HepG2 (cell line): ENCODE measurements around the gene SAYSD1. TPM values are rescaled to one million over a fixed set of nuclear protein-coding genes. Genes with fewer than 3 reads are reported as not detected.

Source experiments
- CEBPG ChIP-seq: IDR thresholded peaks from 2 replicates; pipeline ENCODE4 v1.6.1; 2016
- CHD4 ChIP-seq: fragments of 200-600 bp; sonication (generic); IDR thresholded peaks from 2 replicates; pipeline ENCODE4 v1.7.0; 2017; ENCODE audit warnings: mild to moderate bottlenecking, low read length, borderline replicate concordance
- GPBP1L1 ChIP-seq: sonication (generic); formaldehyde crosslinking; IDR thresholded peaks from 2 replicates; pipeline ENCODE4 v1.5.0; 2020; ENCODE audit warnings: mild to moderate bottlenecking, missing genetic modification reagents
- IRF1 ChIP-seq: sonication (generic); formaldehyde crosslinking; IDR thresholded peaks from 2 replicates; pipeline ENCODE4 v1.4.0; 2020; ENCODE audit warnings: low read depth, mild to moderate bottlenecking, missing genetic modification reagents
- NR2F1 ChIP-seq, 2 experiments: fragments of 450-650 bp in 1 of 2; formaldehyde crosslinking in 1 of 2; IDR thresholded peaks; 2 replicates each; pipeline versions ENCODE4 v1.5.0 to v1.6.1; 2016 to 2020; ENCODE audit warnings: mild to moderate bottlenecking in 1 of 2, missing compliant biosample characterization in 1 of 2, missing genetic modification reagents in 1 of 2, moderate library complexity in 1 of 2
- RBM39 ChIP-seq: fragments of 200-400 bp; formaldehyde crosslinking; IDR thresholded peaks from one replicate; pipeline ENCODE4 v1.6.1; 2018; ENCODE audit warnings: antibody characterized with exemption, mild to moderate bottlenecking, low read depth, low read length; ENCODE audit not compliant: poor library complexity, severe bottlenecking
- REL ChIP-seq: sonication (generic); formaldehyde crosslinking; conservative IDR thresholded peaks from 2 replicates; pipeline ENCODE4 v1.8.0; 2022; ENCODE audit warnings: mild to moderate bottlenecking, missing genetic modification reagents, moderate library complexity
- SETDB1 ChIP-seq: sonication (generic); formaldehyde crosslinking; IDR thresholded peaks from 2 replicates; pipeline ENCODE4 v1.5.1; 2020; ENCODE audit warnings: missing genetic modification reagents, mild to moderate bottlenecking, borderline replicate concordance
- TAF1 ChIP-seq: sonication (generic); formaldehyde crosslinking; IDR thresholded peaks from 2 replicates; pipeline ENCODE4 v1.4.0; 2020; ENCODE audit warnings: missing genetic modification reagents
- TBX2 ChIP-seq: sonication (generic); formaldehyde crosslinking; IDR thresholded peaks from 2 replicates; pipeline ENCODE4 v1.5.0; 2020; ENCODE audit warnings: missing genetic modification reagents, mild to moderate bottlenecking, borderline replicate concordance
- ZFP41 ChIP-seq: sonication (generic); formaldehyde crosslinking; IDR thresholded peaks from 2 replicates; pipeline ENCODE4 v1.4.0; 2020; ENCODE audit warnings: mild to moderate bottlenecking, missing genetic modification reagents, borderline replicate concordance
- ZNF160 ChIP-seq: sonication (generic); formaldehyde crosslinking; IDR thresholded peaks from 2 replicates; pipeline ENCODE4 v1.8.0; 2022; ENCODE audit warnings: mild to moderate bottlenecking, inconsistent platforms, missing genetic modification reagents
- ZNF263 ChIP-seq: sonication (generic); formaldehyde crosslinking; IDR thresholded peaks from 2 replicates; pipeline ENCODE4 v1.4.0; 2020; ENCODE audit warnings: missing genetic modification reagents
- ZNF276 ChIP-seq: sonication (generic); formaldehyde crosslinking; IDR thresholded peaks from 2 replicates; pipeline ENCODE4 v1.4.0; 2020; ENCODE audit warnings: mild to moderate bottlenecking, low read depth, missing genetic modification reagents
- ZNF326 ChIP-seq: sonication (generic); formaldehyde crosslinking; IDR thresholded peaks from 2 replicates; pipeline ENCODE4 v1.4.0; 2020; ENCODE audit warnings: missing genetic modification reagents, borderline replicate concordance
- ZNF552 ChIP-seq: sonication (generic); formaldehyde crosslinking; IDR thresholded peaks from 2 replicates; pipeline ENCODE4 v1.9.0; 2022; ENCODE audit warnings: missing genetic modification reagents, mild to moderate bottlenecking, borderline replicate concordance
- ZNF556 ChIP-seq: sonication (generic); formaldehyde crosslinking; IDR thresholded peaks from 2 replicates; pipeline ENCODE4 v1.4.0; 2020; ENCODE audit warnings: mild to moderate bottlenecking, missing genetic modification reagents, borderline replicate concordance
- ZNF614 ChIP-seq: IDR thresholded peaks from 2 replicates; pipeline ENCODE4 v1.6.1; 2018; ENCODE audit warnings: missing biosample characterization, missing genetic modification reagents, inconsistent platforms, borderline replicate concordance
- ZNF616 ChIP-seq: sonication (generic); formaldehyde crosslinking; IDR thresholded peaks from 2 replicates; pipeline ENCODE4 v1.5.0; 2020; ENCODE audit warnings: low read depth, mild to moderate bottlenecking, missing genetic modification reagents
- ZNF678 ChIP-seq: sonication (generic); formaldehyde crosslinking; IDR thresholded peaks from 2 replicates; pipeline ENCODE4 v1.4.0; 2020; ENCODE audit warnings: mild to moderate bottlenecking, missing genetic modification reagents
- polyA plus RNA-seq, 8 experiments: library from polyadenylated mRNA; depleted of rRNA in 3 of 8; stranded (reverse) in 7 of 8; unstranded in 1 of 8; fragments of >200 nt; fragmentation: Illumina TruSeq in 4 of 8; extraction: Trizol in 4 of 8; gene quantifications; 2 replicates each; pipeline versions ENCODE4 v1.2.1 to v1.2.3, GENCODE V29; 2011 to 2016; ENCODE audit warnings: low read depth in 4 of 8, missing spikeins in 1 of 8, mixed read lengths in 1 of 8; ENCODE audit not compliant: insufficient read depth in 1 of 8
- total RNA-seq, 5 experiments: library from RNA; depleted of rRNA; stranded (reverse); fragments of >200 nt; fragmentation: Illumina TruSeq; extraction: Trizol; gene quantifications; 2 replicates each; pipeline ENCODE4 v1.2.3, GENCODE V29; 2016; ENCODE audit warnings: low read depth in 1 of 5
- TF ChIP-seq, protein P1 (sequence below): IDR thresholded peaks from 2 replicates; pipeline ENCODE4 v1.6.1; 2016; ENCODE audit warnings: low read depth
- TF ChIP-seq, protein P2 (sequence below): sonication (generic); formaldehyde crosslinking; IDR thresholded peaks from 2 replicates; pipeline ENCODE4 v1.5.1; 2020; ENCODE audit warnings: mild to moderate bottlenecking, missing genetic modification reagents, moderate library complexity
- TF ChIP-seq, protein P3 (sequence below): sonication (generic); formaldehyde crosslinking; IDR thresholded peaks from 2 replicates; pipeline ENCODE4 v1.4.0; 2020; ENCODE audit warnings: missing genetic modification reagents

Gene SAYSD1
- total and polyA plus RNA-seq, 2 of the 13 experiments (the other 11 are each of a cell fraction or from before 2014, with no cell fraction given): 10.1 to 16.0 TPM

DNA sequence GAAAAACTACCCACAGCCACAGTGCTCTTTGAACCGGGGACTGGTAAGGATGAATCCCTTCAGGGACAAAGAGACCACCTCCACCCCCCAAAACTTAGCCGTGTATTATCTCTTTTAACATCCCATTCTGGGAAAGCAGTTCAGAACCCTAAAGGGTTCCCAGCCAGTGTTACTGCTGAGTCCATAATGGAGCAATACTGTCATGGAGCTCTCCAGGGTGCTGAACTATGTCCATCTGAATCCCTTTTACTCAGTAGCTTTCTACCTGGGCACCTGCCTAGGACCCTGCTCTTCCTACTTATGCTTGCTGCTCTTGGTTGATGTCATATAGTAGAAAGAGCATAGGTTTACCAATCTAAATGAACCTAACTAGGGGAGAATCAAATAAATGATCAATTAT is 22.3 kb upstream of the SAYSD1 start (continued):
- no peak for TF ChIP-seq RBM39
- TF ChIP-seq, protein P1, sequence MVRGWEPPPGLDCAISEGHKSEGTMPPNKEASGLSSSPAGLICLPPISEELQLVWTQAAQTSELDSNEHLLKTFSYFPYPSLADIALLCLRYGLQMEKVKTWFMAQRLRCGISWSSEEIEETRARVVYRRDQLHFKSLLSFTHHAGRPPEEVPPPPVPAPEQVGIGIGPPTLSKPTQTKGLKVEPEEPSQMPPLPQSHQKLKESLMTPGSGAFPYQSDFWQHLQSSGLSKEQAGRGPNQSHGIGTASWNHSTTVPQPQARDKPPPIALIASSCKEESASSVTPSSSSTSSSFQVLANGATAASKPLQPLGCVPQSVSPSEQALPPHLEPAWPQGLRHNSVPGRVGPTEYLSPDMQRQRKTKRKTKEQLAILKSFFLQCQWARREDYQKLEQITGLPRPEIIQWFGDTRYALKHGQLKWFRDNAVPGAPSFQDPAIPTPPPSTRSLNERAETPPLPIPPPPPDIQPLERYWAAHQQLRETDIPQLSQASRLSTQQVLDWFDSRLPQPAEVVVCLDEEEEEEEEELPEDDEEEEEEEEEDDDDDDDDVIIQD (CRISPR knock-in tag): no peak
- no peak for TF ChIP-seq NR2F1 (CRISPR knock-in tag; IDR thresholded peaks at IDR 0.05)
- no peak for TF ChIP-seq ZNF614 (CRISPR knock-in tag)
- TF ChIP-seq ZFP41 (CRISPR knock-in tag): no peak
- TF ChIP-seq ZNF276 (CRISPR knock-in tag): no peak
- no peak for TF ChIP-seq TAF1
- peak; percentile 71 for TF ChIP-seq CEBPG
- no peak for TF ChIP-seq ZNF678 (CRISPR knock-in tag)
- no peak for TF ChIP-seq CHD4
- TF ChIP-seq SETDB1 (CRISPR knock-in tag): no peak
- TF ChIP-seq REL: no peak
- TF ChIP-seq ZNF616: no peak
- no peak for TF ChIP-seq GPBP1L1 (CRISPR knock-in tag)
- TF ChIP-seq, protein P2, sequence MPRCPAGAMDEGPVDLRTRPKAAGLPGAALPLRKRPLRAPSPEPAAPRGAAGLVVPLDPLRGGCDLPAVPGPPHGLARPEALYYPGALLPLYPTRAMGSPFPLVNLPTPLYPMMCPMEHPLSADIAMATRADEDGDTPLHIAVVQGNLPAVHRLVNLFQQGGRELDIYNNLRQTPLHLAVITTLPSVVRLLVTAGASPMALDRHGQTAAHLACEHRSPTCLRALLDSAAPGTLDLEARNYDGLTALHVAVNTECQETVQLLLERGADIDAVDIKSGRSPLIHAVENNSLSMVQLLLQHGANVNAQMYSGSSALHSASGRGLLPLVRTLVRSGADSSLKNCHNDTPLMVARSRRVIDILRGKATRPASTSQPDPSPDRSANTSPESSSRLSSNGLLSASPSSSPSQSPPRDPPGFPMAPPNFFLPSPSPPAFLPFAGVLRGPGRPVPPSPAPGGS (CRISPR knock-in tag): no peak
- no peak for TF ChIP-seq ZNF556 (CRISPR knock-in tag)
- no peak for TF ChIP-seq ZNF263
- TF ChIP-seq IRF1: no peak
- TF ChIP-seq ZNF326 (CRISPR knock-in tag): no peak
- no peak for TF ChIP-seq ZNF552
- no peak for TF ChIP-seq TBX2 (CRISPR knock-in tag)
- no peak for TF ChIP-seq ZNF160 (CRISPR knock-in tag)
- TF ChIP-seq, protein P3, sequence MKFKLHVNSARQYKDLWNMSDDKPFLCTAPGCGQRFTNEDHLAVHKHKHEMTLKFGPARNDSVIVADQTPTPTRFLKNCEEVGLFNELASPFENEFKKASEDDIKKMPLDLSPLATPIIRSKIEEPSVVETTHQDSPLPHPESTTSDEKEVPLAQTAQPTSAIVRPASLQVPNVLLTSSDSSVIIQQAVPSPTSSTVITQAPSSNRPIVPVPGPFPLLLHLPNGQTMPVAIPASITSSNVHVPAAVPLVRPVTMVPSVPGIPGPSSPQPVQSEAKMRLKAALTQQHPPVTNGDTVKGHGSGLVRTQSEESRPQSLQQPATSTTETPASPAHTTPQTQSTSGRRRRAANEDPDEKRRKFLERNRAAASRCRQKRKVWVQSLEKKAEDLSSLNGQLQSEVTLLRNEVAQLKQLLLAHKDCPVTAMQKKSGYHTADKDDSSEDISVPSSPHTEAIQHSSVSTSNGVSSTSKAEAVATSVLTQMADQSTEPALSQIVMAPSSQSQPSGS (CRISPR knock-in tag): 0 out of 2 replicates have a peak, but pooled peaks have one; percentile 49
